Vagina (tissue), 2 donors: ENCODE results near the gene GATA3.

ENCODE experiments used
- POLR2A ChIP-seq, 2 donors: fragments of 450-650 bp; IDR thresholded peaks; one replicate each; pipeline ENCODE4 v1.6.1; 2017; ENCODE audit warnings: antibody characterized with exemption in 2 of 2, mild to moderate bottlenecking in 2 of 2, moderate library complexity in 2 of 2
- POLR2AphosphoS5 ChIP-seq, 2 donors: sonication (generic); formaldehyde crosslinking; IDR thresholded peaks; one replicate each; pipeline ENCODE4 v1.9.0; 2017; ENCODE audit warnings: antibody characterized with exemption in 2 of 2, mild to moderate bottlenecking in 2 of 2, low read depth in 1 of 2; ENCODE audit not compliant: insufficient read depth in 1 of 2
- TF ChIP-seq, protein P1 (sequence below), 3 experiments: fragments of 450-650 bp in 2 of 3; fragments of 200-600 bp in 1 of 3; sonication (generic) in 1 of 3; IDR thresholded peaks; one replicate each; pipeline ENCODE4 v1.5.1; 2017 to 2019; ENCODE audit warnings: antibody characterized with exemption in 3 of 3, mild to moderate bottlenecking in 2 of 3, moderate library complexity in 2 of 3

- TF ChIP-seq POLR2AphosphoS5 (IDR thresholded peaks at IDR 0.05; ENCODE audit: insufficient read depth in 1 of 2, low read depth in 1 of 2) (no peak), POLR2A (IDR thresholded peaks at IDR 0.05) (no peak)
- TF ChIP-seq, protein P1, sequence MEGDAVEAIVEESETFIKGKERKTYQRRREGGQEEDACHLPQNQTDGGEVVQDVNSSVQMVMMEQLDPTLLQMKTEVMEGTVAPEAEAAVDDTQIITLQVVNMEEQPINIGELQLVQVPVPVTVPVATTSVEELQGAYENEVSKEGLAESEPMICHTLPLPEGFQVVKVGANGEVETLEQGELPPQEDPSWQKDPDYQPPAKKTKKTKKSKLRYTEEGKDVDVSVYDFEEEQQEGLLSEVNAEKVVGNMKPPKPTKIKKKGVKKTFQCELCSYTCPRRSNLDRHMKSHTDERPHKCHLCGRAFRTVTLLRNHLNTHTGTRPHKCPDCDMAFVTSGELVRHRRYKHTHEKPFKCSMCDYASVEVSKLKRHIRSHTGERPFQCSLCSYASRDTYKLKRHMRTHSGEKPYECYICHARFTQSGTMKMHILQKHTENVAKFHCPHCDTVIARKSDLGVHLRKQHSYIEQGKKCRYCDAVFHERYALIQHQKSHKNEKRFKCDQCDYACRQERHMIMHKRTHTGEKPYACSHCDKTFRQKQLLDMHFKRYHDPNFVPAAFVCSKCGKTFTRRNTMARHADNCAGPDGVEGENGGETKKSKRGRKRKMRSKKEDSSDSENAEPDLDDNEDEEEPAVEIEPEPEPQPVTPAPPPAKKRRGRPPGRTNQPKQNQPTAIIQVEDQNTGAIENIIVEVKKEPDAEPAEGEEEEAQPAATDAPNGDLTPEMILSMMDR (IDR thresholded peaks at IDR 0.05) = no peak
These were observed 19.4 kb downstream of the GATA3 start for GRCh38 chr10:8073691-8074416.
